ENCODE measurements around the gene LCMT1.

DNA sequence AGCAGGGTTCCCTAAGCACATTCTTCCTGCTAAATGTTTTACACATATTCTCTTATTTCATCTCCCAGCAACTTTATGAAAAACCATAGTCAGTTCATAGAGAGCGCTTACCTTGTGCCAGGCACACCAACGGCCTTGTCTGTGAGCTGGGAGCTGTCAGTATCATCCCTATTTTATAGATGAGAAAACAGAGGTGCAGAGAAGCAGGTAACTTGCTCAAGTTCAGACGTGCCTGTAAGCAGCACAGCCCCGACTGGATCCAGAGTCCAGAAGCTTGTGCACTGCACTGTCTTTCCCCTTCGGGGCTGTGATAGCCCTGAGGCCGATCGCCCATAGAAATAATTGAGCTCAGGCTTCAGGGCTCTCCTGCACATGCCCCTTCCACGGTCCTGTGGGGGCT, 111.4 kb downstream of the LCMT1 start:
- TF ChIP-seq, protein P1, sequence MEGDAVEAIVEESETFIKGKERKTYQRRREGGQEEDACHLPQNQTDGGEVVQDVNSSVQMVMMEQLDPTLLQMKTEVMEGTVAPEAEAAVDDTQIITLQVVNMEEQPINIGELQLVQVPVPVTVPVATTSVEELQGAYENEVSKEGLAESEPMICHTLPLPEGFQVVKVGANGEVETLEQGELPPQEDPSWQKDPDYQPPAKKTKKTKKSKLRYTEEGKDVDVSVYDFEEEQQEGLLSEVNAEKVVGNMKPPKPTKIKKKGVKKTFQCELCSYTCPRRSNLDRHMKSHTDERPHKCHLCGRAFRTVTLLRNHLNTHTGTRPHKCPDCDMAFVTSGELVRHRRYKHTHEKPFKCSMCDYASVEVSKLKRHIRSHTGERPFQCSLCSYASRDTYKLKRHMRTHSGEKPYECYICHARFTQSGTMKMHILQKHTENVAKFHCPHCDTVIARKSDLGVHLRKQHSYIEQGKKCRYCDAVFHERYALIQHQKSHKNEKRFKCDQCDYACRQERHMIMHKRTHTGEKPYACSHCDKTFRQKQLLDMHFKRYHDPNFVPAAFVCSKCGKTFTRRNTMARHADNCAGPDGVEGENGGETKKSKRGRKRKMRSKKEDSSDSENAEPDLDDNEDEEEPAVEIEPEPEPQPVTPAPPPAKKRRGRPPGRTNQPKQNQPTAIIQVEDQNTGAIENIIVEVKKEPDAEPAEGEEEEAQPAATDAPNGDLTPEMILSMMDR (IDR thresholded peaks at IDR 0.05) = no peak
- no peak for TF ChIP-seq PHF8 (IDR thresholded peaks at IDR 0.05; ENCODE audit: borderline replicate concordance, low read depth)
- no peak for TF ChIP-seq EP300 (IDR thresholded peaks at IDR 0.05)
- TF ChIP-seq POLR2A (IDR thresholded peaks at IDR 0.05; ENCODE audit: low read length) = no peak
- TF ChIP-seq MYC (IDR thresholded peaks at IDR 0.05; ENCODE audit: borderline replicate concordance, low read length) = no peak
- no peak for TF ChIP-seq ESRRA (IDR thresholded peaks at IDR 0.05; ENCODE audit: borderline replicate concordance, low read length)
- no peak for TF ChIP-seq POLR2AphosphoS2 (conservative IDR thresholded peaks at IDR 0.05; ENCODE audit: low read length)
- TF ChIP-seq SMC3 (IDR thresholded peaks at IDR 0.05) = no peak
- TF ChIP-seq RAD21 (conservative IDR thresholded peaks at IDR 0.05 in 1 of 2, IDR thresholded peaks at IDR 0.05 in 1 of 2) = no peak
- TF ChIP-seq, protein P2, sequence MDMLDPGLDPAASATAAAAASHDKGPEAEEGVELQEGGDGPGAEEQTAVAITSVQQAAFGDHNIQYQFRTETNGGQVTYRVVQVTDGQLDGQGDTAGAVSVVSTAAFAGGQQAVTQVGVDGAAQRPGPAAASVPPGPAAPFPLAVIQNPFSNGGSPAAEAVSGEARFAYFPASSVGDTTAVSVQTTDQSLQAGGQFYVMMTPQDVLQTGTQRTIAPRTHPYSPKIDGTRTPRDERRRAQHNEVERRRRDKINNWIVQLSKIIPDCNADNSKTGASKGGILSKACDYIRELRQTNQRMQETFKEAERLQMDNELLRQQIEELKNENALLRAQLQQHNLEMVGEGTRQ (IDR thresholded peaks at IDR 0.05) = no peak
- no peak for TF ChIP-seq MAFK (IDR thresholded peaks at IDR 0.05; ENCODE audit: partially characterized antibody)
- TF ChIP-seq, protein P3, sequence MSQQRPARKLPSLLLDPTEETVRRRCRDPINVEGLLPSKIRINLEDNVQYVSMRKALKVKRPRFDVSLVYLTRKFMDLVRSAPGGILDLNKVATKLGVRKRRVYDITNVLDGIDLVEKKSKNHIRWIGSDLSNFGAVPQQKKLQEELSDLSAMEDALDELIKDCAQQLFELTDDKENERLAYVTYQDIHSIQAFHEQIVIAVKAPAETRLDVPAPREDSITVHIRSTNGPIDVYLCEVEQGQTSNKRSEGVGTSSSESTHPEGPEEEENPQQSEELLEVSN (IDR thresholded peaks at IDR 0.05; ENCODE audit: borderline replicate concordance, low read depth) = no peak
- TF ChIP-seq ZFP36 (IDR thresholded peaks at IDR 0.05; ENCODE audit: borderline replicate concordance, partially characterized antibody) = no peak
- TF ChIP-seq, protein P4, sequence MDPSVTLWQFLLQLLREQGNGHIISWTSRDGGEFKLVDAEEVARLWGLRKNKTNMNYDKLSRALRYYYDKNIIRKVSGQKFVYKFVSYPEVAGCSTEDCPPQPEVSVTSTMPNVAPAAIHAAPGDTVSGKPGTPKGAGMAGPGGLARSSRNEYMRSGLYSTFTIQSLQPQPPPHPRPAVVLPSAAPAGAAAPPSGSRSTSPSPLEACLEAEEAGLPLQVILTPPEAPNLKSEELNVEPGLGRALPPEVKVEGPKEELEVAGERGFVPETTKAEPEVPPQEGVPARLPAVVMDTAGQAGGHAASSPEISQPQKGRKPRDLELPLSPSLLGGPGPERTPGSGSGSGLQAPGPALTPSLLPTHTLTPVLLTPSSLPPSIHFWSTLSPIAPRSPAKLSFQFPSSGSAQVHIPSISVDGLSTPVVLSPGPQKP (IDR thresholded peaks at IDR 0.05; ENCODE audit: low read depth, low read length) = no peak
